HG03135 (cell line): Measurements from ENCODE around the gene SH3RF1.

Source experiments
- ATAC-seq: cut with Tn5 transposase; IDR thresholded peaks from one replicate; pipeline ENCODE4 v1.9.1; 2021; ENCODE audit warnings: mild to moderate bottlenecking, moderate library complexity; ENCODE audit not compliant: unreplicated experiment

Gene SH3RF1

GRCh38 chr4:169080981-169081380 is 189.8 kb downstream of the SH3RF1 start:
- no peak for ATAC-seq

DNA sequence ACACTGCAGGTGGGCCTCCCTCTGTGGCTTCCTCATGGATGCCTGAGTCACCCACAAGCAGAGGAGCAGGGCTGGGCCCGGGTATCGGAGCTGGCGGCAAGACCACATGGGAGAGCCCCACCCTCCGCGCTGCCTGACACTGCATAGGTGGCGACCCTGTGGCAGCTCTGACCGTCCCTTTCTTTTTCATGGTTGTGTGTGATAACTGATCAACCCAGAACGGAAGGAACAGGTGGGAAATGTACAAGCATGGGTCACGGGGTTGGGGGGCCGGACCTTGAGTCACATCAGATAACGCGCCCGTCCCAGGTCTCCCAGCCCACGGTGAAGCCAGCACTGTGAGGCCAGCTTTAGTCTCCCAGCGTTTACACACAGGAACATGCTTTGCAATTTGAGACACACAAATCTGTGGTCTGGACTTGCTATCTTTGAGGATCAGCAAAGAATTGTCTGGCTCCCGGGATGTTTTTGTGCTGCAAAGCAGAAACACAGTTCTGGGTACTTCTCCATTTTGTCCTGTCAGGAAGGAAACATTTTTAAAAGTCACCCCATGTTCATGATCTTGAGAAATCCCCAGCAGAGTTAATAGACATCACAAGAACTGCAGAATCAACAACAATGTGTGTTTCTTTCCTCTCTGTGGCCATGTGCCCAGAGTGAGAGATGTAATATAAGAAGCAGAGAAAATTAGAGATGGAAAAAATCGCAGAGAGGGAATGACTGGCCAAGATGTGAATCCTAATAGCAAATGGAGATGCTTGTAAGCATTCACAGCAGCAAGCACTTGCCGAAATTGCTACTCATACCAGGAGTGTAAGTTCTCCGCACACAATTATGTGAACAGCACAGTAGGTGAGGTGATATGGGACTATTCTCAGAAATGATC is 190.6 kb downstream of the SH3RF1 start:
- peak; percentile 93 for ATAC-seq

GRCh38 chr4:169074117-169074516 is 196.6 kb downstream of the SH3RF1 start:
- no peak for ATAC-seq

GRCh38 chr4:169071747-169072146 is 199.0 kb downstream of the SH3RF1 start:
- ATAC-seq, result no peak

DNA sequence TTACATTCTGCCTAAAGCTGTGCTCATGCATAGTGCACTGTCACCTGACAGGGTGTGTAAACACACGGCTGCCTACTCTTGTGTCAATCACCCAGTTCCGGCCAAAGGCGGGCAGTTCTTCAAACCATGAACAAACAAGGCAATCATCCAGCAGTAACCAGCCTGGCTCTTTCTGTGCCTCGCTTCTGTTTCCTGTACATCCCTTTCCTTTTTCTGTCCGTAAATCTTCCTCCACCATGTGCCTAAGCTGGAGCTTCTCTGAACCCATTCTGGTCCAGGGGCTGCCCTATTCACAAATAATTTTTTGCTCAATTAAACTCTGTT is 199.9 kb downstream of the SH3RF1 start:
- ATAC-seq, result no peak

- ATAC-seq, result no peak
Measured at GRCh38 chr4:169070071-169070894, 200.5 kb downstream of the SH3RF1 start.

GRCh38 chr4:169068423-169068822 is 202.3 kb downstream of the SH3RF1 start:
- ATAC-seq, result no peak

DNA sequence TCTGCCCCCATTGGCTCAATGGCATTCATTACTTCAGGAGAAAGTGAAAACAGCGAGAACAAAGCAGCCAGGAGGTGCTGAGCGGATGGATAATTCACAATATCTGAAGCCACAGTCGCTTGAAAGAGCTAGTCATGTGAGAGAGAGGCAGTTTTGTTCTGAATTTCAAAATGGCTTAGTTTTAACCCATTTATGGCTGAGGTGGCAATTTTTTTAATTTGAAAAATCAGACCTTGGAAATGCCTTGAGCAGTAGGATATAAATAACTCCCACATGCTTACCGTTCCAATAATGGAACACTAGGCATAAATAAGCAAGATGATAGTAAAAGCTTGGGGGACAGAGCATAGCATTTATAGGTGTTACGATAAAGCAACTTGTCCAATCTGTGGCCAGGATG is 203.8 kb downstream of the SH3RF1 start:
- ATAC-seq, result no peak

DNA sequence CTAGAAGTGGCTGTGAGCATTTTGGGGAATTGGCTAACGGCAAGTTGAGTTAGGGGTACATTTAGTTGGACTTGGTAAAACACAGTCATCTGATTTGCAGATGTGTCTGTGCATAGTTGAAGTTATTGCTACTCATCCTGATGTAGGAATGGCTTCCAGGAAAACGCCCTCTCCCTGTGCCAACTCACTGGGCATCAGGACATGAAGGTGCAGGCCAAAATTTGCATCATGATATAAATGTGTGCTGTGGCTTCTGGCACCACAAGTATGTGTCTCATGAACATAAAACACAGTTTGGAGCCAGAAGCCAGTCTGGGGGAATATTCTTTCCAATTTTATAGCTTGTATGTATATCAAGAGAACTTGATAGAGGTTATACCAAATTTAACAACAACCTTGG is 206.5 kb downstream of the SH3RF1 start:
- ATAC-seq, result no peak

- no peak for ATAC-seq
Measured at GRCh38 chr4:169063441-169063840, 207.3 kb downstream of the SH3RF1 start.

- ATAC-seq, result no peak
Measured at GRCh38 chr4:169062897-169063244, 207.9 kb downstream of the SH3RF1 start.

- ATAC-seq, result no peak
Measured at GRCh38 chr4:169061386-169061785, 209.4 kb downstream of the SH3RF1 start.

DNA sequence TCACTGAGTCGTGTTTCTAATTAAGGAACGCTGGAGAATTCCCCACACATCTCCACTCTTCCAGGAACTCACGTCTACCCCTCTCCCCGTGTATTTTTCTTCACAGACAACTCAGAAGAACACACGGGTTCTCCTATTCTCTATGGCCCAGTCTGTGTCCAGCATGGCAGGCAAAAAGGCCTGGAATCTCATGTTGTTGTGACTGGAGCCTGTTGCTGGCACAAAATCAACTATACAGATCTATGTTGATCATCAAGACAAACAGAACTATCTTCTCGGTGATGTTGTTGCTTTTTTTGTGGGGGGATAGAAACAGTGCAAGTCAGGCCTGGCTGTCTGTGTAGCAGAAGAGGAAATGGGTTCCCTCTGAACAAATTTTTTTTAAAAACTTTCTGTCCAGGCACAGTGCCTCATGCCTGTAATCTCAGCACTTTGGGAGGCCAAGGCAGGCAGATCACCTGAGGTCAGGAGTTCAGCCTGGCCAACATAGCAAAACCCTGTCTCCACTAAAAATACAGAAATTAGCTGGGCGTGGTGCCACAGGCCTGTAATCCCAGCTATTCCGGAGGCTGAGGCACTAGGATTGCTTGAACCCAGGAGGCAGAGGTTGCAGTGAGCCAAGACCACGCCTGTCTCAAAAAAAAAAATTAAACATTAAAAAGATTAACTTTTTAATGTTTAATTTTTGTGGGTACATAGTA is 210.2 kb downstream of the SH3RF1 start:
- ATAC-seq, result no peak

GRCh38 chr4:169059306-169060211 is 211.2 kb downstream of the SH3RF1 start:
- ATAC-seq, result no peak

GRCh38 chr4:169058312-169058711 is 212.4 kb downstream of the SH3RF1 start:
- ATAC-seq, result no peak

DNA sequence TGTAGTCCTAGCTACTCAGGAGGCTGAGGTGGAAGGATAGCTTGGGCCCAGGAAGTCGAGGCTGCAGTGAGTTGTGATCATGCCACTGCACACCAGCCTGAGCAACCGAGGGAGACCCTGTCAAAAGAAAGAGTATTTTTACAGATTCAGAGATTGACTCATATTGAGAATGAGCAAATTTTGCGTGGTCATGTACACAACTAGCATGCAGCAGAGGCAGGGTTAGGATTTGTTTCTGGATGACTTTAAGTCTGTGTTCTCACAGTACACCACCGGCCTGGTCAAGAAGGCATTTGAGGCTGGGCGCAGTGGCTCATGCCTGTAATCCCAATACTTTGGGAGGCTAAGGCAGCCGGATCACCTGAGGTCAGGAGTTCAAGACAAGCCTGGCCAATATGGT is 215.9 kb downstream of the SH3RF1 start:
- ATAC-seq, result no peak

- no peak for ATAC-seq
Measured at GRCh38 chr4:169052594-169052945, 218.2 kb downstream of the SH3RF1 start.

- ATAC-seq, result no peak
Measured at GRCh38 chr4:169051761-169052593, 218.8 kb downstream of the SH3RF1 start.

DNA sequence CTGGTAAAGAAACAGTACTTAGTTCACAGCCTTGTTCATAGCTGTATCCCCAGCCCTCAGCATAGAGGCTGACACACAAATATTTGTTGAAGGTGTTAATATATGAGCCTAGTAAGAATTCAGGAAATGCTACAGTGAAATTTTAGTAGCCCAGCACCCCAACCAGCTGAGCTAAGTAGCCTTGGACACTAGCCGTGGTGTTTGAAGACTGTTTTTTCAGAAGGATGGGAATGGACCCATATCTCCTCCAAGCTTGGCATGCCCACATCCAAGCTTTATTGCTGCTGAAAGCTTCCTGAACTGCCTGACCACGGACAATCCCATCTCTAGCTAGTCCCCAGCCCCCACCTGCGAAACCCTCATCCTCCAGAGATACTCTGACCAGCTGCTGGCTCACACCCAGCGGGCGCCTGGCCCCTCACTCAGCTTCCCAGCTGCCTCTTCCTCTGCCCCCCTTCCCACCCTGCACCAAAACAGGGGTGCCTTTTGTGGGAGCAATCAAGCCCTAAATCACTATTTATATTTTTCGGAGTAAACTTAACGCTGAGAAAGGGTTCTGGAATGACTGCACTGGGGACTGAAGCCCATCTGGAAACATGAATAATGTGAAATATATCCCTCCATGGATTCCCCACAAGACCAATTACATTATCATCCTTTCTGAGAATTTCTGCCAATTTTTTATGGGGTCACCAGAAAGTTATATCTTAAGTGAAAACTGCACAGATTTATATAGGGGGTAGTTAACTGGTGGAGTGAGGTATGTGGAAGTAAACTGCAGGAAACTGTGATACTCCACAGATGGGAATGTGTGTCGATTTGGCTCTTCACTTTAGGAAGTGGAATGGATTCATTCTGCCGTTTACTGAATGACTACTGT is 219.6 kb downstream of the SH3RF1 start:
- ATAC-seq, result no peak
